ENCODE measurements around the gene ACBD5.
"Not testable (repeated sequence)": the region's sequence is repeated elsewhere in the genome, so short reads cannot be mapped to it uniquely, and the experiment has no call there.

The ACBD5 gene, protein sequence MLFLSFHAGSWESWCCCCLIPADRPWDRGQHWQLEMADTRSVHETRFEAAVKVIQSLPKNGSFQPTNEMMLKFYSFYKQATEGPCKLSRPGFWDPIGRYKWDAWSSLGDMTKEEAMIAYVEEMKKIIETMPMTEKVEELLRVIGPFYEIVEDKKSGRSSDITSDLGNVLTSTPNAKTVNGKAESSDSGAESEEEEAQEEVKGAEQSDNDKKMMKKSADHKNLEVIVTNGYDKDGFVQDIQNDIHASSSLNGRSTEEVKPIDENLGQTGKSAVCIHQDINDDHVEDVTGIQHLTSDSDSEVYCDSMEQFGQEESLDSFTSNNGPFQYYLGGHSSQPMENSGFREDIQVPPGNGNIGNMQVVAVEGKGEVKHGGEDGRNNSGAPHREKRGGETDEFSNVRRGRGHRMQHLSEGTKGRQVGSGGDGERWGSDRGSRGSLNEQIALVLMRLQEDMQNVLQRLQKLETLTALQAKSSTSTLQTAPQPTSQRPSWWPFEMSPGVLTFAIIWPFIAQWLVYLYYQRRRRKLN

DNA sequence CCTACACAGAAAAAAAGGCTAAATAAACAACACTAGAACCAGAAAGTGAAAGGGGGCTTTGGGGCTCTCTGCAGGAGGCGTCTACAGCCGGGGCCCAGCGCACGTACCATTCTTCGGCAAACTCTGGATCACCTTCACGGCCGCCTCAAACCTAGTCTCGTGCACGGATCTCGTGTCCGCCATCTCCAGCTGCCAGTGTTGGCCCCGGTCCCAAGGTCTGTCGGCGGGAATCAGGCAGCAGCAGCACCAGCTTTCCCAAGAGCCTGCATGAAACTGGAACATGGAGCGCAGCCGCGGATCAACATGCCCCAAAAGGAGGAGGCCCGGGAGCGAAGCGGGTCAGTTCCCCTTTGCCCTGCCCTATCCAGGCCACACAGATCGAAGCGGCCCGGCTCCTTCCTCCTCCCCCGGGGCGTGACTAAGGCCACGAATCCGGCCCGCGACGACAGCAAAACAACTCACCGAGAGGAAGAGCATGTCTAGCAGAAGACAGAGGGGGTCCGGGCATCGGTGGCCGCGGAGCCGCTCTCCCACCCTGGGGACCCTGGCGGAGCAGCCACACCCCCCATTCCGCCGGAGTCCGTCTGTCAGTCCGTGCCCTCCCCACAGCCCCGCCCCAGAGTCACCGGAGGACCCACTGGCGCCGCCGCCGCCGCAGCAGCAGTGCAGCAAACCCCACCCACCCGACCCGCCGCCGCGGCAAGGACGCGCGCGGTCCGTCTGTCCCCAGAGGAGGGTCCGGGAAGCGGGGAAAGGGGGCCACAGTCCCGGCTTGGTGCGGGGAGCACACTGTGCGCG is at the start of gene ACBD5:
Gene ACBD5 (minus strand): TSS at position 586 of the 798 bp plus-strand sequence. CDS start 109 bp downstream, at position 477.
- no peaks in the 10 kb centered on the region for H3K9me3 ChIP-seq (ENCODE audit: control insufficient read depth, insufficient read depth, low read length)
- H3K27ac ChIP-seq (ENCODE audit: low read depth, low read length): peak within 1 kb of the TSS; percentile 93
- peak within 1 kb of the TSS; percentile 98 for H3K4me3 ChIP-seq (ENCODE audit: low read depth, low read length)
- 0 out of 2 replicates have a peak, but pooled peaks cover 3% of the 10 kb centered on the region for H3K4me1 ChIP-seq (ENCODE audit: control insufficient read depth, insufficient read depth, low read length)
- no peaks in the 10 kb centered on the region for H3K27me3 ChIP-seq (ENCODE audit: control insufficient read depth, insufficient read depth, low read length)
- peak within 1 kb of the TSS; percentile 77 for H3K9ac ChIP-seq (ENCODE audit: low read depth, low read length)
- no peaks in the 10 kb centered on the region for H3K36me3 ChIP-seq (ENCODE audit: control insufficient read depth, insufficient read depth, low read length)

DNA sequence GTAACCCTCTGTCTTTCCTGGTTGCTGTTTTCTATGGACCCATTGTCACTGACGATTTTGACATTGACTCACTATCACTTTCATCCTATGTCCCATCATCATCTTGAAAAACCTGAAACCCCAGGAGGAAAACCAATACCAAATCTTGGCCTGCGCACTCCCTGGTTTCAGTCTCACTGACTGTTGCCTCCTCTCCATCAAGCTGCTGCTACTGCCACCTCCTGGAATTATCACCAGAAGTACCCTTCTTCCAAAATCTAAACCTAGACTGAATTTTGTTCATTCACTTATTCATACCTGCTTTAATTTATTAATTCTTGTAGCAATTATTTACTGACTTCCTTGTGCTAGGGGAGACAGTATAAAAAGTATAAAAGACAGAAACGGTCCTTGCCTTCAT is 44.5 kb upstream of the ACBD5 start:
- H3K36me3 ChIP-seq (ENCODE audit: control insufficient read depth, insufficient read depth, low read length): no peaks in the 10 kb centered on the region
- H3K9me3 ChIP-seq (ENCODE audit: control insufficient read depth, insufficient read depth, low read length): no peaks in the 10 kb centered on the region
- no peak overlapping the region for H3K9ac ChIP-seq (ENCODE audit: low read depth, low read length)
- H3K4me3 ChIP-seq (ENCODE audit: low read depth, low read length): no peak overlapping the region
- H3K4me1 ChIP-seq (ENCODE audit: control insufficient read depth, insufficient read depth, low read length): no peaks in the 10 kb centered on the region
- no peak overlapping the region for H3K27ac ChIP-seq (ENCODE audit: low read depth, low read length)
- H3K27me3 ChIP-seq (ENCODE audit: control insufficient read depth, insufficient read depth, low read length): no peaks in the 10 kb centered on the region

DNA sequence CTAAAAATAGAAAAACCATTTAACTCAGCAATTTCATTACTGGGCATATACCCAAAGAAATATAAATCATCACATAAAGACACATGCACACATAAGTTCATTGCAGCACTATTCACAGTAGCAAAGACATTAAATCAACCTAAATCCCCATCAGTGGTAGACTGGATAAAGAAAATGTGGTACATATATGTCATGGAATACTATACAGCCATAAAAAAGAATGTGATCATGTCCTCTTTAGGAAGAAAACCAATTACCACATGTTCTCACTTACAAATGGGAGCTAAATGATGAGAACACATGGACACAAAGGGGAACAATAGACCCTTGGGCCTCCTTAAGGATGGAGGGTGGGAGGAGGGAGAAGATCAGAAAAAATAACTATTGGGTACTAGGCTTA is 36.0 kb upstream of the ACBD5 start:
- no peaks in the 10 kb centered on the region for H3K36me3 ChIP-seq (ENCODE audit: control insufficient read depth, insufficient read depth, low read length)
- no peak overlapping the region for H3K9ac ChIP-seq (ENCODE audit: low read depth, low read length)
- H3K4me1 ChIP-seq (ENCODE audit: control insufficient read depth, insufficient read depth, low read length): no peaks in the 10 kb centered on the region
- H3K4me3 ChIP-seq (ENCODE audit: low read depth, low read length): no peak overlapping the region
- H3K27ac ChIP-seq (ENCODE audit: low read depth, low read length): no peak overlapping the region
- no peaks in the 10 kb centered on the region for H3K27me3 ChIP-seq (ENCODE audit: control insufficient read depth, insufficient read depth, low read length)
- no peaks in the 10 kb centered on the region for H3K9me3 ChIP-seq (ENCODE audit: control insufficient read depth, insufficient read depth, low read length)

DNA sequence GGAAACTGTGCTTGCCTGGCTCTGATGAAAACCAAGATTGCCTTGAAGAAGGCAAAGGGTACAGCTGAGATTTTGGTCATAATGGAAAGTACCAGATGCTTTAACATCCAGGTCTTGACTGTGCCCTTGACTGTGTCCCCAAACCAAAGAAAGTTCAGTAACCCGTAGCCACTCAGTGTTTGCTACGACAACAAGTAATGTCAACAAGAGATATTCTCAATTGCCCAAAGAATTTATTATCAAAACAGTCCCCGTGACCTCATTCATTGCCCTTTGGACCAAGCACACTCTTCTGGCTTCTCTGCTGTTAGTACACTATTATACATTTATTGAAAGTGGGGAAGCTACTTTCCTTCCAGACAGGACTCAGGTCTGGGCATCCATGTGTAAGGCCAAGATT is 25.4 kb upstream of the ACBD5 start:
- not testable (repeated sequence) for H3K36me3 ChIP-seq (ENCODE audit: control insufficient read depth, insufficient read depth, low read length); H3K4me1 ChIP-seq (ENCODE audit: control insufficient read depth, insufficient read depth, low read length); H3K9me3 ChIP-seq (ENCODE audit: control insufficient read depth, insufficient read depth, low read length); H3K9ac ChIP-seq (ENCODE audit: low read depth, low read length); H3K4me3 ChIP-seq (ENCODE audit: low read depth, low read length); H3K27ac ChIP-seq (ENCODE audit: low read depth, low read length)
- H3K27me3 ChIP-seq (ENCODE audit: control insufficient read depth, insufficient read depth, low read length): peaks cover 11% of the 10 kb centered on the region; the same call in 1 of the 2 replicates

DNA sequence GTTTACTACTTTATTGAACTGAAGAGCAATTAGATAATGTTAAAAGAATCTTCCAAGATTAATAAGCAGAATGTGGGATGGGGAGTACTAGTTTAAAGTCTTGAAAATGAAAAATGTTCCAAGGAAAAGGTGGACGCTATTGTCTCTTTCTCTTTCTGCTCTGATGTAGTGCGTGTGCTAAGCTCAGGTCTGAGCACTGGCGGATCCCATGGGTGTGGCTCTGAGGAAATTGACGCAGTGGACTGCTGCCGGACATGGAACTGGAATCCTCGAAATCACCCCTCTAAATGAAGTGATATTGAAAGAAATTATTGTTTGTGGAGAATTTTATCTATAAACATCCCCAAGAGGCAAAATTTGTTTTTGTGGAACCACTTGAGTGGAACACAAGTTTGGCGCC is 22.2 kb upstream of the ACBD5 start:
- not testable (repeated sequence) for H3K4me1 ChIP-seq (ENCODE audit: control insufficient read depth, insufficient read depth, low read length); H3K4me3 ChIP-seq (ENCODE audit: low read depth, low read length); H3K27ac ChIP-seq (ENCODE audit: low read depth, low read length); H3K9me3 ChIP-seq (ENCODE audit: control insufficient read depth, insufficient read depth, low read length); H3K9ac ChIP-seq (ENCODE audit: low read depth, low read length); H3K36me3 ChIP-seq (ENCODE audit: control insufficient read depth, insufficient read depth, low read length)
- peaks cover 43% of the 10 kb centered on the region for H3K27me3 ChIP-seq (ENCODE audit: control insufficient read depth, insufficient read depth, low read length)

DNA sequence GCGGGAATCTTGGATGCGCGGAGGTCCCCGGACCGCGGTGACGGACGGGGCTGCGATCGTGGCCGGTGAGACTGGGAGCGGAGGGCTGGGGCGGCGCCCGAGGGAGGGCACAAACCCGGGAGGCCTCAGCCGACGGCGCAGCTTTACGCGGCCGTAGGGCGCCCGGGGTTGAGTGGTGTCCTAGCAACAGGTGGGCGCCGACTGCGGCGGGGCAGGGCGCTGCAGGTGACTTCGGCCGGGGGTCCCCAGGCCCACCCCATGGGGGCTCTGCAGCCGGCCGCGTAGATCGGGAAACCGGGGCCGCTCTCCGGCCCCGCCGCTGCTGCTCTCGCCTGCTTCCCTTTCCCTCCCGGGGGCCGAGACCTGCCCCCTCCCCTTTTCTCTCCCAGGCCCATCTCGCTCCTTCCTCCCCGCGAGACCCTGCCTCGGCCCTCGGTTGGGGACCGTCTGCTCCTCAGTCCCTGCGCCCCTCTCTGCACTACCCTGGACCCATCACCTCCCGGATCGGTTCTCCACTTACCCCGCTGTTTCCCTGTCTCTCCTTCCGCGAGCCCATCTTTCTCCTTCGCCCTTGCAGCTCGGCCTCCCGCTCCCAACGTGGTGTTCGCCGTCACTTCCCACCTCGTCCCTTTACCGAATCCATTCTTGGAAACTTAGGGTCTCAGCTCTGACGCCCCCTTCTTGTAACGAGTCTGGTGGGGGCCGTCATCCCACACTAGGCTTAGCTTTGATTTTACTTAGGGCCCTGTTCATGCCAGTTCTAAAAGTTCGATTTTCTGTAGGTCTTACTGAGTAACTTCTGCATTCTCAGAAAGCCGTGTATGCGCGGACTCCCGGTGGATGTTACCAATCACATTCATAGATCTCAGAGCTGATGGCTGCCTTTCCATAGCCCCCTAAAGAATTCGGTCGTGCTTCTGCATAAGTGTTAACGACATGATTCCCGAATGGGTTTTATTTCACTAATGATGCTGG is 18.5 kb upstream of the ACBD5 start:
- peaks cover 49% of the 10 kb centered on the region for H3K27me3 ChIP-seq (ENCODE audit: control insufficient read depth, insufficient read depth, low read length)
- H3K9ac ChIP-seq (ENCODE audit: low read depth, low read length): peak overlapping the region; percentile 2; the same call in 1 of the 2 replicates
- H3K27ac ChIP-seq (ENCODE audit: low read depth, low read length): no peak overlapping the region
- H3K4me1 ChIP-seq (ENCODE audit: control insufficient read depth, insufficient read depth, low read length): no peaks in the 10 kb centered on the region; the same call in 1 of the 2 replicates
- no peaks in the 10 kb centered on the region; the same call in 1 of the 2 replicates for H3K9me3 ChIP-seq (ENCODE audit: control insufficient read depth, insufficient read depth, low read length)
- peak overlapping the region; percentile 79 for H3K4me3 ChIP-seq (ENCODE audit: low read depth, low read length)
- H3K36me3 ChIP-seq (ENCODE audit: control insufficient read depth, insufficient read depth, low read length): no peaks in the 10 kb centered on the region

DNA sequence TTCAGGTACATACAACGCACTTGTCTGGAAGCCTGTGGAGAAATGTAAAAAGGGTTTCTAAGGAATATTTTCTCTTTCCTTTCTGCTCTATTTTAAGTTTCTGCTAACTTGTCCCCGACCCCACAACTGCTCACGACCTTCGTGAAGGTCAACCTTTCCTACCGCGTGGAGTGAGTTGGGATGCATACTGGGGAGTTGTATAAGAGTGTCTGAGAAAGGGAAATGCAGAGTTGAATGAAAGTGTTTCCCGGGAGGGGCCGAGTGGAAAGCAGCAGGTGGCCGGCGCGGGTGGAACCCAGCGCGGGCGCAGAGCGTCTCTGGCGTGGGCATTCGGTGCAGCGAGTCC is 17.9 kb upstream of the ACBD5 start:
- H3K4me3 ChIP-seq (ENCODE audit: low read depth, low read length): peak overlapping the region; percentile 79
- no peaks in the 10 kb centered on the region; the same call in 1 of the 2 replicates for H3K9me3 ChIP-seq (ENCODE audit: control insufficient read depth, insufficient read depth, low read length)
- H3K9ac ChIP-seq (ENCODE audit: low read depth, low read length): peak overlapping the region; percentile 2; the same call in 1 of the 2 replicates
- H3K27me3 ChIP-seq (ENCODE audit: control insufficient read depth, insufficient read depth, low read length): peaks cover 49% of the 10 kb centered on the region
- H3K4me1 ChIP-seq (ENCODE audit: control insufficient read depth, insufficient read depth, low read length): no peaks in the 10 kb centered on the region; the same call in 1 of the 2 replicates
- H3K27ac ChIP-seq (ENCODE audit: low read depth, low read length): no peak overlapping the region
- no peaks in the 10 kb centered on the region for H3K36me3 ChIP-seq (ENCODE audit: control insufficient read depth, insufficient read depth, low read length)

DNA sequence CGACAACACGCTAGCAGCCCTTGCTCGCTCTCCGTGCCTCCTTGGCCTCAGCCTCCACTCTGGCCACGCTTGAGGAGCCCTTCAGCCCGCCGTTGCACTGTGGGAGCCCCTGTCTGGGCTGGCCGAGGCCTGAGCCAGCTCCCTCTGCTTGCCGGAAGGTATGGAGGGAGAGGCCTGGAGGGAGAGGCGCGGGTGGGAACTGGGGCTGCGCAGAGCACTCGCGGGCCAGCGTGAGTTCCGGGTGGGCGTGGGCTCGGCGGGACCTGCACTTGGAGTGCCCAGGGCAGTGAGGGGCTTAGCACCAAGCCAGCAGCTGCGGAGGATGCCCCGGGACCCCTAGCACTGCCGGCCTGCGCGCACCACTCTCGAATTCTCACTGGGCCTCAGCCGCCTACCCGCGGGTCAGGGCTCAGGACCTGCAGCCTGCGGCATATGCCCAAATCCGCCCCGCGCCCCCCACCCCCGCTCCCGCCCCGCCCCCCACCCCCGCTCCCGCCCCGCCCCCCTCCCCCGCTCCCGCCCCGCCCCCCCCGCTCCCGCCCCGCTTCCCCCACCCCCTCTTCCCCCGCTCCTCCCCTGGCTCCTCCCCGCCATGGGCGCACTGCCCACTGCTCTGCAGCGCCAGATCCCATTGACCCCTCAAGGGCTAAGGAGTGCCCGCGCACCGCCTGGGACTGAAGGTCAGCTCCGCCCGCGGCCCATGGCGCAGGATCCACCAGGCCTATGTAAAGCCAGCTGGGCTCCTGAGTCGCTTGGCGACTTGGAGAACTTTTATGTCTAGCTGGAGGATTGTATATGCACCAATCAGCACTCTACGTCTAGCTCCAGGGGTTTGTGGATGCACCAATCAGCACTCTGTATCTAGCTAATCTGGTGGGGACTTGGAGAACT is 15.9 kb upstream of the ACBD5 start:
- no peak overlapping the region for H3K9ac ChIP-seq (ENCODE audit: low read depth, low read length)
- no peaks in the 10 kb centered on the region; the same call in 1 of the 2 replicates for H3K4me1 ChIP-seq (ENCODE audit: control insufficient read depth, insufficient read depth, low read length)
- H3K36me3 ChIP-seq (ENCODE audit: control insufficient read depth, insufficient read depth, low read length): no peaks in the 10 kb centered on the region
- no peaks in the 10 kb centered on the region; the same call in 1 of the 2 replicates for H3K9me3 ChIP-seq (ENCODE audit: control insufficient read depth, insufficient read depth, low read length)
- H3K27me3 ChIP-seq (ENCODE audit: control insufficient read depth, insufficient read depth, low read length): peaks cover 44% of the 10 kb centered on the region
- no peak overlapping the region for H3K27ac ChIP-seq (ENCODE audit: low read depth, low read length)
- H3K4me3 ChIP-seq (ENCODE audit: low read depth, low read length): no peak overlapping the region

DNA sequence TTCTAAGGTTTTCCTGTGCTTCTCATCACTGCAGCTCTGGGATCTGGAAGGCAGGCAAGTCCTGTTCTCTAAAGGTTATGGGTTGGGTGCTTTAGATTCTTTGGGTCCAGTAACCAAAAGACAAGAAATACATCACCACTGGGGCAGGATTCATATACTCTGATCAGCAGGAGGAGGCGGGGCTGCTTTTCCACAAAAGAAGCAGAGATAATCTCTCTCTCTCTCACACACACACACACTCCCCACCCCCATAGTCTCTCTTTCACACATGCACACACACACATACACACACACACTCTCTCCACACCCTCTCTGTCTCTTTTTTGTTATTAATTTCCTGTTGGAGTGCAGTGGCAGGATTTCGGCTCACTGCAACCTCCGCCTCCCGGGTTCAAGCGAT is 13.0 kb upstream of the ACBD5 start:
- H3K9me3 ChIP-seq (ENCODE audit: control insufficient read depth, insufficient read depth, low read length): no peaks in the 10 kb centered on the region; the same call in 1 of the 2 replicates
- peaks cover 14% of the 10 kb centered on the region for H3K27me3 ChIP-seq (ENCODE audit: control insufficient read depth, insufficient read depth, low read length)
- H3K9ac ChIP-seq (ENCODE audit: low read depth, low read length): no peak overlapping the region

More for the DNA sequence above, 13.0 kb upstream of the ACBD5 start:
- Histone ChIP-seq H3K36me3 (ENCODE audit: control insufficient read depth, insufficient read depth, low read length) (no peaks in the 10 kb centered on the region), H3K4me3 (ENCODE audit: low read depth, low read length) (no peak overlapping the region), H3K4me1 (ENCODE audit: control insufficient read depth, insufficient read depth, low read length) (no peaks in the 10 kb centered on the region), H3K27ac (ENCODE audit: low read depth, low read length) (no peak overlapping the region)
